HG03280 (cell line): Measurements from ENCODE around the gene PARN.

ENCODE experiments used
- ATAC-seq: cut with Tn5 transposase; IDR thresholded peaks from one replicate; pipeline ENCODE4 v1.9.1; 2021; ENCODE audit warnings: mild to moderate bottlenecking, moderate library complexity; ENCODE audit not compliant: unreplicated experiment

Gene PARN

GRCh38 chr16:14476183-14476582 is 153.9 kb downstream of the PARN start:
- ATAC-seq: no peak

- no peak for ATAC-seq
Observed at GRCh38 chr16:14475370-14476139, 154.5 kb downstream of the PARN start.

DNA sequence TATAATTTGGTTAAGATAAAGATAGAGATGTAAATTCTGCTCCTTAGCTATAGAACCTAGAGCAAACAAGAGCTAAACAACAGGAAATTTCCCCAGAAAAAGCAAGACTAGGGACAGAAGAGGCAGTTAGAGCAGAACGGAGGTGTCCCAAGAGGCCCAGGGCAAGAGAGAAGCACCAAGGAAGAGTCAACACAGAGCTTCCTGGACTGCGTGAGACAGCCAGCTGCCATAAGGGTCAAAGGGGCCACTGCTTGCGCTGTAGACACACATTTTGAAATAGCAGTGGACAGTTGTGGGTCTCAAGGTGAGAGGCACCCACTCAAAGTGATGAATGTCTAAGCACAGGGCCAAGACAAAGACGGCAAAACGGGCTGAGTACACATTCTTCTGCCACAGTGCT is 156.6 kb downstream of the PARN start:
- ATAC-seq: no peak

DNA sequence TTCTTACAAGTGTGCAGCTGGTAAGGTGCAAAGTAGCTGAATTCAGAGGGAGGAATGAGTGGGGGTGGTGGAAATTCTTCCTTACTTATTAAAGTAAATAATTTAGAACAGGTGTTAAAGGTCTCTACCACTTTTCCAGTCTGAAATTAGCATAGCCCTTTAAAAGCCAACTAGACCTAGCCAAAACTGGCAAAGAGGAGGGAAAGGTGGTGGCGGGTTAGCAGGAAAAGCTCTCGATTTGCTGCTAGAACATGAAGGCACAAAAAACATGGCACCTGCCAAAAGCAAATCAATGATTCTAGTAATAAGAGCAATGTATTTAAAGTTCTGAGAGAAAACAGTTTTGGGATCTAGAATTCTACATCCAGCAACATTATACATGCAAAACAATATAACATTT is 157.7 kb downstream of the PARN start:
- ATAC-seq: no peak

- ATAC-seq: no peak
Observed at GRCh38 chr16:14470788-14471187, 159.3 kb downstream of the PARN start.

- no peak for ATAC-seq
Observed at GRCh38 chr16:14465799-14466198, 164.3 kb downstream of the PARN start.

DNA sequence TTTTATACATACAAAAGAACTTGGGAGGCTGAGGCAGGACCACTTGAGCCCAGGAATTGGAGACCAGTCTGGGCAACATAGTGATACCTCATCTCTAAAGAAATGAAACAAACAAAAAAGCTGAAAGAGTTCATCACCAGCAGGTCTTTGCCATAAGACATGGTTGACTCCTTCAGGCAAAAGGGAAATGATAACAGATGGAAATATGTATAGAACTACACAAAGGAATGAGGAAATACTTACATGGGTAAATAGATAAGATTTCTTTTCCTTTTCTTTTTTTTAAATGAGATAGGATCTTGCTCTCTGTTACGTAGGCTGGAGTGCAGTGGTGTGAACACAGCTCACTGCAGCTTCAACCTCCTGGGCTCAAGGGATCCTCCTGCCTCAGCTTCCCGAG is 165.3 kb downstream of the PARN start:
- ATAC-seq: no peak

DNA sequence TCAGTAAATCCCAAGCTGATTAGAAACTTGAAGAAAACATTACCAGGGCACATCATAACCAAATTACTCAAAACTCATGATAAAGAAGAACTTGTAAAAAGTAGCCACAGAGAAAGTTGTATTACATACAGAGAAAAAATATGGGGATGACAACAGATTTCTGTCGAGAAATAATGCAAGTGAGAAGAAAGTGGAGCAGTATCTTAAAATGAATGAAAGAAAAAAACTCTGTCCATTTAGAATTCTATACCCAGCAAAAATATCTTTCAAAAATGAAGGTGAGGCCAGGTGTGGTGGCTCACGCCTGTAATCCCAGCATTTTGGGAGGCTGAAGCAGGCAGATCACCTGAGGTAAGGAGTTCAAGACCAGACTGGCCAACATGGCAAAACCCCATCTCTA is 165.9 kb downstream of the PARN start:
- no peak for ATAC-seq

GRCh38 chr16:14462811-14463210 is 167.2 kb downstream of the PARN start:
- ATAC-seq: no peak

- ATAC-seq: no peak
Observed at GRCh38 chr16:14460726-14461125, 169.3 kb downstream of the PARN start.

DNA sequence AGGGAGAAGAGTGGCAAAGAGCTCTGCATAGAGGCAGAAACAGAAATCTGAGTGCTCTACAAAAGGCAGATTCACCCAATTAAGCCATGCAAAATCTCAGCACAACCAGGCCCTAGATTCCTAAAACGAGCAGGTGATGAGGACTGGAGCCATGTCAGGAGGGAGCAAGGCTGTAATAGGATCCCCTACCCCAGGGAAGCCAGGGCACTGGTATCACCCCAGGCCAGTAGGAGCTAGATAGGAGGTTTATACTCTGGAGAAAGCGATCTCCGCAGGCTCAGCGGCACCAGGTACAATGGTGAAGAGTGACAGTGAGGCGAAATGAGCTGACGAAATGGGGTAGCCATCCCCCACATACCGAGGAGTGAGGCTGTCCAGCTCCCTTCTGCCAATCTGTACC is 171.5 kb downstream of the PARN start:
- ATAC-seq: no peak

DNA sequence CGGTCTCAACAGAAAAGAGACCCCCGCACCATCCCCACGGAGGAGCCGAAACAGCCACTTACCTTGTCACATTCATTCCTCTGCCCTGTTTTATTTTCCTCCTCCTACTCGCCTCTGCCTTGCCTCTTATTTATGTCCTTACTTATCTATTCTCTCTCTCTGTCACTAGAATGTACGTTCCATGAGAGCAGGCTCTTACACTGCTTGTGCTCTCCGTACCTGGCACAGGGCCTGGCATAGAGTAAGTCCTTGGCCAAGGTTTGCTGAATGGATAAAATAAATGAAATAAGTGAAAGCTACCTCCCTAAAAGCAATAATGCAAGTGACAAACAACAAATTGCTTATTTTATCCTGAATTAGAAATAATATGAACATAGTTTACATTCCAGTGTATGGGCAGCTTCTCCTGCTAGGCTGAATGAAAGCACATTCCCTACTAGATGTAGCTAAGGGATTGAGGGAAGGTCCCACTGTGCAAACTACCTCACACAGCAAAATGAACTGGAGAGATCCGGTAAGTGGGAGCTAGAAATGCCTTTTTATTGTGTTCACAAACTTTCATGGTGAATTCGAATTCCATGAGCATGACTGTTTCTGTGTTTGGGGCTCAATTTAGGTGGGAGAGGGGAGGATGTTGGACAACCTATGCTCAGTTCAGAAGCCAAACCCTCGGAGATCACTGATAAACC is 173.1 kb downstream of the PARN start:
- no peak for ATAC-seq

GRCh38 chr16:14455573-14455972 is 174.5 kb downstream of the PARN start:
- no peak for ATAC-seq

DNA sequence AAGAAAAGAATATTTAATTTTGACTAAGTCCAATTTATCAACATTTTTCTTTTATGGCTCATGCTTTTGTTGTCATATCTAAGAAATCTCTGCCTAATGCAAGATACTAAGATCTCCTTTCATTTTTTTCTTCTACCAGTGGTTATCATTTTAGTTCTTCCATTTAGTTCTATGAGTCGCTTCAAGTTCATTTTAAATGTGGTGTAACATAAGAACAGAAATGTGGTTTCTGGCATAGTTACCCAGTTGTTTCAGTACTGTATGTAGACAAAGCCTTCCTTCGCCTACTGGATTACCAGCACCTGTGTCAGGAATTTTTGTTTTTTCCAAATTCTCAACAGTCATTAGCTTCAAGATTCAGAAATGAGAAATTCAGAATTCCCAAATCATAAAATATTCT is 175.7 kb downstream of the PARN start:
- no peak for ATAC-seq

GRCh38 chr16:14452066-14452465 is 178.0 kb downstream of the PARN start:
- no peak for ATAC-seq

- no peak for ATAC-seq
Observed at GRCh38 chr16:14450846-14451245, 179.2 kb downstream of the PARN start.

- no peak for ATAC-seq
Observed at GRCh38 chr16:14449790-14450480, 180.1 kb downstream of the PARN start.

GRCh38 chr16:14449334-14449733 is 180.7 kb downstream of the PARN start:
- no peak for ATAC-seq

DNA sequence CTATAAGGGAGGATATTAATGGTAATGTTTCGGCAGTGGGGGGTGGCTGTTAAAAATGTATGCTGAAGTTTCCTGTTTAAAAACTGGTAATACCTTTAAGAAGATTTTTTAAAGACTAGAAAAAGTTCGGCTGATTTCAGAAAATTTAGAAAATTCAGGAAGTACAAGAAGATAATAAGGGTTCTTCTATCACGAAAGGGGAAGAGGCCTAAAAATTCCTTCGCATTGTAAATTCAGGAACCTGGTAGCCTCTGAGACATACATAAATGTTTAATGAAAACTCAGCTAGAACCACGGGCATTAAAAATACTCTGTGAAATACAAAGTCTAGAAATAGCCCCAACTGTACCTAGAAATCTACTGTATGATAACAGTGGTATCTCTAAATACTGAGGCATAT is 181.2 kb downstream of the PARN start:
- ATAC-seq: no peak

DNA sequence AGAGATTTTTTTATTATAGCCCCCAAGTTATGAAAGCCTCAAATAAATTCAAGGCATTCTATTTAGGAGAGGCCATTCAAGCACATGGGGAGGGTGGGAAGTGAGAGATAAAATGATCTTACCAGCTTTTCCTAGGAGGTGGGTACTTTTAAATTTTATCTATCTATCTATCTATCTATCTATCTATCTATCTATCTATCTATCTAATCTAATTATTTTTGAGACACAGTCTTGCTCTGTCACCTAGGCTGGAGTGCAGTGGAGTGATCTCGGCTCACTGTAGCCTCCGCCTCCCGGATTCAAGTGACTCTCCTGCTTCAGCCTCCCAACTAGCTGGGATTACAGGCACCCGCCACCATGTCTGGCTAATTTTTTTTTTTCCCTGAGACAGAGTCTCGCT is 182.3 kb downstream of the PARN start:
- ATAC-seq: no peak

- ATAC-seq: no peak
Observed at GRCh38 chr16:14446796-14447195, 183.3 kb downstream of the PARN start.
